Activated CD8-positive, alpha-beta T cell treated with anti-CD3 and anti-CD28 coated beads for 36 hours (primary cell): Measurements from ENCODE around the gene SORCS2. TPM values are rescaled to one million over a fixed set of nuclear protein-coding genes. Genes with fewer than 3 reads are reported as not detected.

Experiments used
- ATAC-seq: fragments of 200-7000 bp; cut with Tn5 transposase; one replicate; pipeline ENCODE4 v1.10.0; 2021; ENCODE audit warnings: mild to moderate bottlenecking, moderate library complexity
- CTCF ChIA-PET: fragments of 350-600 bp; sonication (Branson Sonifier 250); formaldehyde crosslinking; loops from one replicate; lab custom pipeline; 2021; ENCODE audit warnings: antibody characterized with exemption; lab: Charles Lee
- POLR2A ChIA-PET: fragments of 350-600 bp; sonication (Branson Sonifier 250); formaldehyde crosslinking; loops from one replicate; lab custom pipeline; 2021; ENCODE audit warnings: antibody characterized with exemption; lab: Charles Lee
- DNase-seq: peaks from one replicate; pipeline ENCODE4 v3.0.0-alpha.2; 2020
- H3K27ac Mint-ChIP-seq: one replicate; pipeline ENCODE4 v1.8.0; 2021; ENCODE audit warnings: mild to moderate bottlenecking, mixed read lengths
- H3K27me3 Mint-ChIP-seq: one replicate; pipeline ENCODE4 v1.8.0; 2021; ENCODE audit warnings: mixed read lengths
- H3K36me3 Mint-ChIP-seq: one replicate; pipeline ENCODE4 v1.8.0; 2021; ENCODE audit warnings: low read depth, mixed read lengths
- H3K4me1 Mint-ChIP-seq: one replicate; pipeline ENCODE4 v1.8.0; 2021; ENCODE audit warnings: low read depth, mixed read lengths
- H3K4me3 Mint-ChIP-seq: one replicate; pipeline ENCODE4 v1.8.0; 2021; ENCODE audit warnings: mild to moderate bottlenecking, moderate library complexity, mixed read lengths
- H3K9me3 Mint-ChIP-seq: one replicate; pipeline ENCODE4 v1.8.0; 2021; ENCODE audit warnings: mixed read lengths
- CTCF ChIP-seq: fragments of 200-600 bp; IDR thresholded peaks from one replicate; pipeline ENCODE4 v1.8.0; 2022; ENCODE audit warnings: antibody characterized with exemption, mild to moderate bottlenecking
- intact Hi-C: fragments of 100-400 bp; cut with micrococcal nuclease; formaldehyde crosslinking; loops from one replicate; pipeline ENCODE4 v1.10.0; 2022
- total RNA-seq, 2 experiments: library from RNA; stranded (reverse); gene quantifications; one replicate each; pipeline ENCODE4 v1.2.3, GENCODE V29; 2021

Gene SORCS2
- total RNA-seq, 2 experiments from 2014 or later, result 0.05 TPM; not detected in 1

- DNase-seq, result no peak
- intact Hi-C loops, result no loop called here
- no peaks in the 10 kb centered on the region for H3K9me3 Mint-ChIP-seq
- no peak for ATAC-seq
- H3K27ac Mint-ChIP-seq, result no peak overlapping the region
- TF ChIP-seq CTCF, result no peak
- H3K27me3 Mint-ChIP-seq, result no peaks in the 10 kb centered on the region
- CTCF ChIA-PET, result interaction anchor here (1.7 kb wide), 1 partner anchor 22 kb away, joined by 8 read pairs; no protein-coding TSS in a partner anchor
- H3K4me3 Mint-ChIP-seq, result no peak overlapping the region
- POLR2A ChIA-PET, result no interaction called here
- H3K4me1 Mint-ChIP-seq, result peaks cover 24% of the 10 kb centered on the region
- H3K36me3 Mint-ChIP-seq, result peaks cover 4% of the 10 kb centered on the region
These were observed 592.0 kb downstream of the SORCS2 start for GRCh38 chr4:7784131-7784870.

GRCh38 chr4:7785017-7785416 lies 592.7 kb downstream of the SORCS2 start:
- H3K27me3 Mint-ChIP-seq, result no peaks in the 10 kb centered on the region
- peaks cover 19% of the 10 kb centered on the region for H3K4me1 Mint-ChIP-seq
- no peak for ATAC-seq
- intact Hi-C loops, result no loop called here
- no peak overlapping the region for H3K27ac Mint-ChIP-seq
- H3K4me3 Mint-ChIP-seq, result no peak overlapping the region
- ChIA-PET POLR2A (no interaction called here), CTCF (no interaction called here)
- no peak for TF ChIP-seq CTCF
- DNase-seq, result no peak
- peaks cover 4% of the 10 kb centered on the region for H3K36me3 Mint-ChIP-seq
- H3K9me3 Mint-ChIP-seq, result no peaks in the 10 kb centered on the region

- Mint-ChIP-seq H3K4me3 (no peak overlapping the region), H3K27me3 (no peaks in the 10 kb centered on the region), H3K9me3 (no peaks in the 10 kb centered on the region), H3K4me1 (peaks cover 14% of the 10 kb centered on the region), H3K27ac (no peak overlapping the region), H3K36me3 (peaks cover under 1% of the 10 kb centered on the region)
- TF ChIP-seq CTCF, result no peak
- ChIA-PET CTCF (no interaction called here), POLR2A (no interaction called here)
- intact Hi-C loops, result no loop called here
- ATAC-seq, result no peak
- DNase-seq, result no peak
These were observed 593.7 kb downstream of the SORCS2 start for GRCh38 chr4:7786040-7786439.

GRCh38 chr4:7786517-7786916 lies 594.2 kb downstream of the SORCS2 start:
- no peaks in the 10 kb centered on the region for H3K27me3 Mint-ChIP-seq

More at GRCh38 chr4:7786517-7786916, 594.2 kb downstream of the SORCS2 start:
- intact Hi-C loops, result no loop called here
- DNase-seq (no peak), ATAC-seq (no peak)
- Mint-ChIP-seq H3K27ac (no peak overlapping the region), H3K9me3 (no peaks in the 10 kb centered on the region), H3K36me3 (peaks cover 2% of the 10 kb centered on the region), H3K4me3 (no peak overlapping the region), H3K4me1 (peaks cover 9% of the 10 kb centered on the region)
- CTCF ChIA-PET, result interaction anchor here (1.3 kb wide), 1 partner anchor 25 kb away, joined by 3 read pairs; no protein-coding TSS in a partner anchor
- no peak for TF ChIP-seq CTCF
- POLR2A ChIA-PET, result interaction anchor here (0.6 kb wide), 1 partner anchor 267 kb away, joined by 3 read pairs; no protein-coding TSS in a partner anchor
